HG02759 (cell line): ENCODE data around the gene STIM1.
A peak's percentile ranks its signal among the peaks of the same experiment; 100 is the strongest.

Experiments used
- ATAC-seq: cut with Tn5 transposase; IDR thresholded peaks from one replicate; pipeline ENCODE4 v1.9.1; 2021; ENCODE audit warnings: mild to moderate bottlenecking, moderate library complexity; ENCODE audit not compliant: unreplicated experiment

The STIM1 gene

GRCh38 chr11:3830088-3830487 is 25.4 kb upstream of the STIM1 start:
- ATAC-seq, result no peak

GRCh38 chr11:3830730-3831129 is 24.7 kb upstream of the STIM1 start:
- no peak for ATAC-seq

GRCh38 chr11:3831378-3832239 is 23.9 kb upstream of the STIM1 start:
- ATAC-seq, result no peak

GRCh38 chr11:3832816-3833215 is 22.6 kb upstream of the STIM1 start:
- no peak for ATAC-seq

GRCh38 chr11:3833449-3833848 is 22.0 kb upstream of the STIM1 start:
- ATAC-seq, result no peak

GRCh38 chr11:3834349-3834663 is 21.2 kb upstream of the STIM1 start:
- no peak for ATAC-seq

GRCh38 chr11:3834664-3835461 is 20.6 kb upstream of the STIM1 start:
- no peak for ATAC-seq

GRCh38 chr11:3835751-3836150 is 19.7 kb upstream of the STIM1 start:
- ATAC-seq, result no peak

- no peak for ATAC-seq
Measured at GRCh38 chr11:3836903-3837302, 18.6 kb upstream of the STIM1 start.

GRCh38 chr11:3837793-3838192 is 17.7 kb upstream of the STIM1 start:
- no peak for ATAC-seq

- no peak for ATAC-seq
Measured at GRCh38 chr11:3838504-3838903, 17.0 kb upstream of the STIM1 start.

- no peak for ATAC-seq
Measured at GRCh38 chr11:3840004-3840869, 15.2 kb upstream of the STIM1 start.

- peak; percentile 61 for ATAC-seq
Measured at GRCh38 chr11:3840870-3841425, 14.5 kb upstream of the STIM1 start, which contains the start of gene RHOG. RHOG (minus strand) TSS chr11:3840959; CDS start chr11:3828138, 12,821 bp downstream.

GRCh38 chr11:3841426-3842350 is 13.8 kb upstream of the STIM1 start:
- peak; percentile 61 for ATAC-seq

- no peak for ATAC-seq
Measured at GRCh38 chr11:3843326-3843725, 12.1 kb upstream of the STIM1 start.

GRCh38 chr11:3845246-3845645 is 10.2 kb upstream of the STIM1 start:
- ATAC-seq, result no peak

- no peak for ATAC-seq
Measured at GRCh38 chr11:3845670-3846069, 9.8 kb upstream of the STIM1 start.

GRCh38 chr11:3849297-3849874 is 6.1 kb upstream of the STIM1 start:
- ATAC-seq, result no peak

GRCh38 chr11:3853545-3853842 is 2.0 kb upstream of the STIM1 start:
- ATAC-seq, result no peak
